GM12874 (cell line): ENCODE data around the gene LDB2.

Experiments
- CTCF ChIP-seq: IDR thresholded peaks from 2 replicates; pipeline ENCODE4 v1.5.1; 2011; ENCODE audit warnings: low read depth, mild to moderate bottlenecking, control low read depth, low read length, moderate library complexity; ENCODE audit not compliant: insufficient read depth

The LDB2 gene

GRCh38 chr4:16897991-16898827, at the start of gene LDB2:
LDB2 (minus strand) TSS chr4:16898645.
- TF ChIP-seq CTCF = no peak

GRCh38 chr4:16942491-16942890, 44.0 kb upstream of the LDB2 start:
- TF ChIP-seq CTCF = no peak

- TF ChIP-seq CTCF = no peak
Measured at GRCh38 chr4:16939178-16939577, 40.7 kb upstream of the LDB2 start.

GRCh38 chr4:16938512-16939040, 40.1 kb upstream of the LDB2 start:
- TF ChIP-seq CTCF = no peak

GRCh38 chr4:16931339-16932305, 33.2 kb upstream of the LDB2 start:
- no peak for TF ChIP-seq CTCF

- no peak for TF ChIP-seq CTCF
Measured at GRCh38 chr4:16926214-16926613, 27.8 kb upstream of the LDB2 start.
